ENCODE results near the gene AANAT.

GRCh38 chr17:76515274-76515949 is 48.0 kb downstream of the AANAT start:
- TF ChIP-seq RNF2 (IDR thresholded peaks at IDR 0.05; ENCODE audit: borderline replicate concordance, low read depth) (no peak), RAD21 (conservative IDR thresholded peaks at IDR 0.05 in 1 of 2, IDR thresholded peaks at IDR 0.05 in 1 of 2) (no peak), CBX8 (IDR thresholded peaks at IDR 0.05) (no peak), EP300 (IDR thresholded peaks at IDR 0.05) (no peak), HMGXB4 (CRISPR knock-in tag; IDR thresholded peaks at IDR 0.05; ENCODE audit: borderline replicate concordance) (no peak)
